A549 (cell line): Measurements from ENCODE around the gene INPP4B. TPM values are rescaled to one million over a fixed set of nuclear protein-coding genes. Genes with fewer than 3 reads are reported as not detected.

Experiments
- ATAC-seq, 2 experiments: fragments of 200-7000 bp in 1 of 2; fragments of >200 bp in 1 of 2; cut with Nextera tagmentation in 1 of 2; cut with Tn5 transposase in 1 of 2; 3 replicates each; pipeline versions ENCODE4 v1.8.0 to v1.9.1; 2018 to 2020; ENCODE audit warnings: mild to moderate bottlenecking in 1 of 2, moderate library complexity in 1 of 2
- CTCF ChIA-PET: fragments of 300-600 bp; sonication (Branson Sonifier 250); formaldehyde crosslinking; extraction: SDS; loops from one replicate; lab custom pipeline; 2021; ENCODE audit warnings: antibody characterized with exemption, inconsistent platforms; lab: Yijun Ruan, JAX
- POLR2A ChIA-PET: fragments of 350-600 bp; formaldehyde crosslinking; extraction: SDS; loops from one replicate; lab custom pipeline; 2021; ENCODE audit warnings: antibody characterized with exemption, inconsistent platforms; lab: Yijun Ruan, JAX
- DNase-seq, 2 experiments: peaks; one replicate each; pipeline versions ENCODE4 v3.0.0 to v3.0.0-alpha.2; 2011 to 2016; ENCODE audit warnings: low read depth in 1 of 2, low spot score in 1 of 2
- FAIRE-seq: peaks from 2 replicates; lab custom pipeline; 2011; peaks lifted over from hg19 to GRCh38; lab: Jason Lieb, UNC
- H3K27ac ChIP-seq, 2 experiments: fragments of >200 bp; sonication (Bioruptor Twin); formaldehyde crosslinking; 3 replicates each; pipeline ENCODE4 v1.5.1; 2016 to 2017
- H3K4me1 ChIP-seq: fragments of >200 bp; sonication (Bioruptor Twin); formaldehyde crosslinking; 3 replicates; pipeline ENCODE4 v1.6.1; 2016
- H3K4me2 ChIP-seq: fragments of >200 bp; sonication (Bioruptor Twin); formaldehyde crosslinking; 3 replicates; pipeline ENCODE4 v1.6.1; 2016
- H3K4me3 ChIP-seq: fragments of >200 bp; sonication (Bioruptor Twin); formaldehyde crosslinking; 3 replicates; pipeline ENCODE4 v1.5.1; 2016
- H3K9me3 ChIP-seq: fragments of >200 bp; sonication (Bioruptor Twin); formaldehyde crosslinking; 3 replicates; pipeline ENCODE4 v1.6.1; 2016
- BHLHE40 ChIP-seq: IDR thresholded peaks from 2 replicates; pipeline ENCODE4 v1.6.1; 2012; ENCODE audit warnings: low read depth, low read length, inconsistent platforms
- CBX8 ChIP-seq: fragments of 200-600 bp; sonication (generic); IDR thresholded peaks from 2 replicates; pipeline ENCODE4 v1.6.1; 2016
- CEBPB ChIP-seq, 2 experiments: fragments of >200 bp in 1 of 2; sonication (Bioruptor Twin) in 1 of 2; formaldehyde crosslinking in 1 of 2; IDR thresholded peaks; 2 replicates each; pipeline ENCODE4 v1.6.1; 2012 to 2016
- ELK1 ChIP-seq: fragments of 150-350 bp; IDR thresholded peaks from 2 replicates; pipeline ENCODE4 v1.6.1; 2014; ENCODE audit warnings: low read depth, mild to moderate bottlenecking, low read length
- EP300 ChIP-seq, 2 experiments: fragments of >200 bp; sonication (Bioruptor Twin); formaldehyde crosslinking; IDR thresholded peaks; 2 replicates in 1 of 2; 3 replicates in 1 of 2; pipeline ENCODE4 v1.6.1; 2016 to 2017
- FOSB ChIP-seq: fragments of 250-450 bp; sonication (Bioruptor Pico); IDR thresholded peaks from 2 replicates; pipeline ENCODE4 v1.5.0; 2020; ENCODE audit warnings: mild to moderate bottlenecking, moderate library complexity
- FOSL2 ChIP-seq, 2 experiments: fragments of 450-650 bp in 1 of 2; fragments of >200 bp in 1 of 2; sonication (Bioruptor Twin) in 1 of 2; formaldehyde crosslinking; IDR thresholded peaks; 2 replicates each; pipeline versions ENCODE4 v1.5.0 to v1.6.1; 2016 to 2020; ENCODE audit warnings: mild to moderate bottlenecking in 1 of 2, moderate library complexity in 1 of 2
- FOXS1 ChIP-seq: fragments of 250-450 bp; sonication (Bioruptor Pico); IDR thresholded peaks from 2 replicates; pipeline ENCODE4 v1.5.0; 2020; ENCODE audit warnings: mild to moderate bottlenecking, moderate library complexity
- HDAC2 ChIP-seq: fragments of 200-600 bp; sonication (generic); IDR thresholded peaks from 2 replicates; pipeline ENCODE4 v1.6.1; 2016
- HEYL ChIP-seq: fragments of 250-450 bp; sonication (Bioruptor Pico); IDR thresholded peaks from 2 replicates; pipeline ENCODE4 v1.8.0; 2021; ENCODE audit warnings: mild to moderate bottlenecking, moderate library complexity
- HOXA7 ChIP-seq: fragments of 250-450 bp; sonication (Bioruptor Pico); IDR thresholded peaks from 2 replicates; pipeline ENCODE4 v1.5.0; 2020; ENCODE audit warnings: mild to moderate bottlenecking, moderate library complexity
- HOXB5 ChIP-seq: fragments of 250-450 bp; sonication (Bioruptor Pico); IDR thresholded peaks from 2 replicates; pipeline ENCODE4 v1.5.0; 2020; ENCODE audit warnings: mild to moderate bottlenecking, moderate library complexity
- JUNB ChIP-seq: fragments of >200 bp; sonication (Bioruptor Twin); formaldehyde crosslinking; IDR thresholded peaks from 2 replicates; pipeline ENCODE4 v1.6.1; 2016
- KDM1A ChIP-seq: fragments of 200-600 bp; sonication (generic); IDR thresholded peaks from 2 replicates; pipeline ENCODE4 v1.6.1; 2016; ENCODE audit warnings: low read depth, mild to moderate bottlenecking
- NPAS2 ChIP-seq: fragments of 250-450 bp; sonication (Bioruptor Pico); IDR thresholded peaks from 2 replicates; pipeline ENCODE4 v1.8.0; 2022; ENCODE audit warnings: mild to moderate bottlenecking, moderate library complexity, borderline replicate concordance
- NR3C1 ChIP-seq: fragments of >200 bp; sonication (Bioruptor Twin); formaldehyde crosslinking; IDR thresholded peaks from 3 replicates; pipeline ENCODE4 v1.6.1; 2017
- PHF8 ChIP-seq: fragments of 200-600 bp; sonication (generic); IDR thresholded peaks from 2 replicates; pipeline ENCODE4 v1.6.1; 2016; ENCODE audit warnings: low read depth, mild to moderate bottlenecking, antibody characterized with exemption, moderate library complexity, borderline replicate concordance
- POLR2A ChIP-seq: IDR thresholded peaks from 2 replicates; pipeline ENCODE4 v1.6.1; 2012; ENCODE audit warnings: mild to moderate bottlenecking, low read length
- POLR2AphosphoS2 ChIP-seq: conservative IDR thresholded peaks from 2 replicates; pipeline ENCODE4 v1.6.1; 2012; ENCODE audit warnings: low read length, improper control_type of control experiment, inconsistent platforms
- RAD21 ChIP-seq, 2 experiments: fragments of >200 bp in 1 of 2; sonication (Bioruptor Twin) in 1 of 2; formaldehyde crosslinking in 1 of 2; IDR thresholded peaks in 1 of 2; conservative IDR thresholded peaks in 1 of 2; 2 replicates in 1 of 2; 3 replicates in 1 of 2; pipeline ENCODE4 v1.6.1; 2012 to 2018; ENCODE audit warnings: inconsistent platforms in 1 of 2
- RARB ChIP-seq: fragments of 250-450 bp; sonication (Bioruptor Pico); IDR thresholded peaks from 2 replicates; pipeline ENCODE4 v1.8.0; 2021; ENCODE audit warnings: mild to moderate bottlenecking, moderate library complexity
- SMC3 ChIP-seq: fragments of >200 bp; sonication (Bioruptor Twin); formaldehyde crosslinking; IDR thresholded peaks from 3 replicates; pipeline ENCODE4 v1.6.1; 2018; ENCODE audit warnings: inconsistent platforms
- TFCP2L1 ChIP-seq: fragments of 250-450 bp; sonication (Bioruptor Pico); IDR thresholded peaks from 2 replicates; pipeline ENCODE4 v1.5.0; 2021; ENCODE audit warnings: mild to moderate bottlenecking
- TP53 ChIP-seq: fragments of 250-450 bp; sonication (Bioruptor Pico); IDR thresholded peaks from 2 replicates; pipeline ENCODE4 v1.5.0; 2021; ENCODE audit warnings: mild to moderate bottlenecking, moderate library complexity
- ZSCAN20 ChIP-seq: fragments of 250-450 bp; sonication (Bioruptor Pico); IDR thresholded peaks from 2 replicates; pipeline ENCODE4 v1.8.0; 2022; ENCODE audit warnings: mild to moderate bottlenecking, moderate library complexity
- WGBS: methylation state at CpG from one replicate; pipeline ENCODE4 v1.1.6; 2017; ENCODE audit errors: missing lambda C conversion rate; 5-methylcytosine and 5-hydroxymethylcytosine counted together
- polyA plus RNA-seq, 4 experiments: library from polyadenylated mRNA; depleted of rRNA in 3 of 4; stranded (reverse); fragments of >200 nt; fragmentation: RNase III in 1 of 4; extraction: RNeasy Plus Mini Kit Qiagen cat#74134 plus additional on column Dnase treatment in 1 of 4; gene quantifications; 2 replicates in 3 of 4; 3 replicates in 1 of 4; pipeline ENCODE4 v1.2.3, GENCODE V29; 2011 to 2017
- TF ChIP-seq, protein P1 (sequence below): fragments of >200 bp; sonication (Bioruptor Twin); formaldehyde crosslinking; IDR thresholded peaks from 2 replicates; pipeline ENCODE4 v1.6.1; 2016
- TF ChIP-seq, protein P2 (sequence below): fragments of >200 bp; sonication (Bioruptor Twin); formaldehyde crosslinking; IDR thresholded peaks from 3 replicates; pipeline ENCODE4 v1.5.1; 2016
- TF ChIP-seq, protein P3 (sequence below): IDR thresholded peaks from 2 replicates; pipeline ENCODE4 v1.6.1; 2012

Gene INPP4B
- polyA plus RNA-seq, 2 of the 4 experiments (the other 2 are of a cell fraction), result 7.2 to 14.9 TPM

DNA sequence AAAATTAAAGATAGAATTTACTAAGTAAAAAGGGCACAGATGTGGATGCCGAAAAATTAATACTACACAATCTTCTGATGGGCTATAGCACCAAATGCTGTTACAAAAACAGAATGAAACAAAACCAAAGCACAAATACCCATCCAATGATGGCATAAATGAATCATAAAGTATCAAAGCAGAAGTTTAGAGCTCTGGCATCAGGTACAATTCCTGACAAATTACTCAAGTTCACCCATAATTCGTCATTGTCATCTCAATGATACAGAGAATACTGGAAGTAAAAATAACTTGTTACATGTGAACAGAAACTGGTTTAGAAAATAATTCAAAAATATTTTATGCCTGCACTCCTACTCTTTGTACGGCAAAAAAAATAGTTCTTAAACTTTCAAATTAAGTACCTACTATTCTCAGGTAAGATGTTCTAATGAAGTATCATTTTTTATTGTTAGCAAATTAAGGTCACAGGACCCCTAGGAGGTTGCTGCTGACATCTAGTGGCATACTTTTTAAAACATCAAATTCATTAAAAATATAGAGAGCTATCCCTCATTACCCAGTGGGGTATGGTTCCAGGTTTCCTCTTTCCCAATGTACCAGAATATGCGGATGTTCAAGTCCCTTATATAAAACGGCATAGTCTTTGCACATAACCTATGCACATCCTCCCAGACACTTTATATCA lies 126.1 kb downstream of the INPP4B start:
- peak overlapping the region; percentile 32 for H3K4me2 ChIP-seq
- H3K27ac ChIP-seq, result peak overlapping the region; percentile 16 to 27; a peak in 2 of 6 replicates
- CTCF ChIA-PET, result interaction anchor here (0.7 to 1.9 kb wide), 2 partner anchors 10 to 100 kb away, joined by 3 to 6 read pairs; no protein-coding TSS in a partner anchor
- TF ChIP-seq, protein P1, sequence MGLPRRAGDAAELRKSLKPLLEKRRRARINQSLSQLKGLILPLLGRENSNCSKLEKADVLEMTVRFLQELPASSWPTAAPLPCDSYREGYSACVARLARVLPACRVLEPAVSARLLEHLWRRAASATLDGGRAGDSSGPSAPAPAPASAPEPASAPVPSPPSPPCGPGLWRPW, result no peak
- TF ChIP-seq, protein P2, sequence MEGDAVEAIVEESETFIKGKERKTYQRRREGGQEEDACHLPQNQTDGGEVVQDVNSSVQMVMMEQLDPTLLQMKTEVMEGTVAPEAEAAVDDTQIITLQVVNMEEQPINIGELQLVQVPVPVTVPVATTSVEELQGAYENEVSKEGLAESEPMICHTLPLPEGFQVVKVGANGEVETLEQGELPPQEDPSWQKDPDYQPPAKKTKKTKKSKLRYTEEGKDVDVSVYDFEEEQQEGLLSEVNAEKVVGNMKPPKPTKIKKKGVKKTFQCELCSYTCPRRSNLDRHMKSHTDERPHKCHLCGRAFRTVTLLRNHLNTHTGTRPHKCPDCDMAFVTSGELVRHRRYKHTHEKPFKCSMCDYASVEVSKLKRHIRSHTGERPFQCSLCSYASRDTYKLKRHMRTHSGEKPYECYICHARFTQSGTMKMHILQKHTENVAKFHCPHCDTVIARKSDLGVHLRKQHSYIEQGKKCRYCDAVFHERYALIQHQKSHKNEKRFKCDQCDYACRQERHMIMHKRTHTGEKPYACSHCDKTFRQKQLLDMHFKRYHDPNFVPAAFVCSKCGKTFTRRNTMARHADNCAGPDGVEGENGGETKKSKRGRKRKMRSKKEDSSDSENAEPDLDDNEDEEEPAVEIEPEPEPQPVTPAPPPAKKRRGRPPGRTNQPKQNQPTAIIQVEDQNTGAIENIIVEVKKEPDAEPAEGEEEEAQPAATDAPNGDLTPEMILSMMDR, result peak; percentile 67
- TF ChIP-seq SMC3, result peak; percentile 78
- no peak for TF ChIP-seq POLR2A
- no peak for TF ChIP-seq FOXS1 (CRISPR knock-in tag)
- TF ChIP-seq HOXA7 (CRISPR knock-in tag), result no peak
- no peak for TF ChIP-seq HDAC2
- no peak for TF ChIP-seq FOSL2 (IDR thresholded peaks at IDR 0.05)
- 0 out of 2 replicates have a peak, but pooled peaks have one; percentile 10 for TF ChIP-seq FOSL2 (CRISPR knock-in tag; IDR thresholded peaks at IDR 0.05)
- peak; percentile 33; the same call in 1 of the 2 replicates for TF ChIP-seq HOXB5 (CRISPR knock-in tag)
- no peak for TF ChIP-seq POLR2AphosphoS2
- TF ChIP-seq KDM1A, result no peak
- no peak for TF ChIP-seq BHLHE40
- peak; percentile 72 to 79 for TF ChIP-seq RAD21 (conservative IDR thresholded peaks at IDR 0.05 in 1 of 2, IDR thresholded peaks at IDR 0.05 in 1 of 2)
- peak; percentile 24; the same call in 1 of the 2 replicates for TF ChIP-seq JUNB
- H3K9me3 ChIP-seq, result no peaks in the 10 kb centered on the region
- POLR2A ChIA-PET, result no interaction called here
- FAIRE-seq (no peak), DNase-seq (peak; percentile 6 to 29), ATAC-seq (peak in 1 of 2 experiments; percentile 47; a peak in 2 of 6 replicates)
- no peak overlapping the region for H3K4me3 ChIP-seq
- 27% methylated on average over 5 of the region's 5 CpGs for WGBS
- H3K4me1 ChIP-seq, result peaks cover 4% of the 10 kb centered on the region; the same call in 2 of the 3 replicates

DNA sequence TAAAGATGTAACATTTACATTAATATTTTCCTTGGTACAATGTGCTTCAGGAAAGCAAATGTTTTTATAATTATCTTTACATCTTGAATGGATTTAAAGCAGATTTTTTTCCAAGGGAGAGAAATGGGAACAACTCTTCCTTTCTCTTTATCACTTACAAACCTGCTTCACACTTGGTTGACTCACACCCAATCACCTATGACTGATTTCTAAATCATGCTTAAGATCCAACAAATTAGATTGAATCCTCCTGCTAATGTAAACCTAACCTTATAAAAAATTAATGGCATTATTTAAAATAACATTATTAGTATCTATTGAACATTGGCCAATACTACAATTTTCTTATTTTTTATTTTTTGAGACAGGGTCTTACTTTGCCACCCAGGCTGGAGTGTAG lies 127.1 kb downstream of the INPP4B start:
- no peak overlapping the region for H3K4me3 ChIP-seq
- peaks cover 4% of the 10 kb centered on the region; the same call in 2 of the 3 replicates for H3K4me1 ChIP-seq
- TF ChIP-seq, protein P3, sequence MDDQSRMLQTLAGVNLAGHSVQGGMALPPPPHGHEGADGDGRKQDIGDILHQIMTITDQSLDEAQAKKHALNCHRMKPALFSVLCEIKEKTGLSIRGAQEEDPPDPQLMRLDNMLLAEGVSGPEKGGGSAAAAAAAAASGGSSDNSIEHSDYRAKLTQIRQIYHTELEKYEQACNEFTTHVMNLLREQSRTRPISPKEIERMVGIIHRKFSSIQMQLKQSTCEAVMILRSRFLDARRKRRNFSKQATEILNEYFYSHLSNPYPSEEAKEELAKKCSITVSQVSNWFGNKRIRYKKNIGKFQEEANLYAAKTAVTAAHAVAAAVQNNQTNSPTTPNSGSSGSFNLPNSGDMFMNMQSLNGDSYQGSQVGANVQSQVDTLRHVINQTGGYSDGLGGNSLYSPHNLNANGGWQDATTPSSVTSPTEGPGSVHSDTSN, result no peak
- TF ChIP-seq RARB (no peak), CEBPB (IDR thresholded peaks at IDR 0.05) (no peak), TP53 (CRISPR knock-in tag) (no peak), TFCP2L1 (CRISPR knock-in tag) (no peak), POLR2A (no peak), PHF8 (no peak)
- no peak overlapping the region for H3K4me2 ChIP-seq
- FAIRE-seq, result no peak
- ChIA-PET CTCF (interaction anchor here (1.9 kb wide), 1 partner anchor 11 kb away, joined by 6 read pairs; no protein-coding TSS in a partner anchor), POLR2A (no interaction called here)
- DNase-seq, result no peak
- ATAC-seq, result no peak
- H3K27ac ChIP-seq, result peak overlapping the region in 1 of 2 experiments; percentile 69; a peak in 3 of 6 replicates
- no peaks in the 10 kb centered on the region for H3K9me3 ChIP-seq

DNA sequence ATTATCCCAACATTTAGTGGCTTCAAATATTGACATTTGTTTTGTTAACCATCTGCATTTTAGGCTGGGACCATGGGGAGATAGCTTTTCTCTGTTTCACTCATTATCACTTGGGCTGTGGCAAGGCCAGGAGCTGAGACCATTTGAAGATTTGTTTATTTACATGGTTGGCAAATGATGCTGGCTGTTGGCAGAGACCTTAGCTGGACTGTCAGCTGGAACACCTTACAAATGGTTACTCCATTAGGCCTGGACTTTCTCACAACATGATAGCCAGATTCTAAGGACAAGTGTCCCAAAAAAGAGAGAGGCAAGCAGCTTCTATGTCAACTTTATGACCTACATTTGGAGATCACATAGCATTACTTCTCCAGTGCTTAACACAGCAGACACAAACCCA lies 130.4 kb downstream of the INPP4B start:
- Histone ChIP-seq H3K4me1 (no peaks in the 10 kb centered on the region; the same call in 2 of the 3 replicates), H3K4me3 (no peak overlapping the region), H3K27ac (no peak overlapping the region), H3K4me2 (no peak overlapping the region), H3K9me3 (no peaks in the 10 kb centered on the region)
- FAIRE-seq, result no peak
- ChIA-PET CTCF (no interaction called here), POLR2A (no interaction called here)
- no peak for ATAC-seq
- no peak for DNase-seq
- TF ChIP-seq RARB (no peak), NR3C1 (no peak), TP53 (CRISPR knock-in tag) (no peak), ZSCAN20 (CRISPR knock-in tag) (no peak), TFCP2L1 (CRISPR knock-in tag) (no peak), FOSB (CRISPR knock-in tag) (no peak), FOXS1 (CRISPR knock-in tag) (no peak), FOSL2 (IDR thresholded peaks at IDR 0.05) (no peak), FOSL2 (CRISPR knock-in tag; IDR thresholded peaks at IDR 0.05) (no peak), EP300 (IDR thresholded peaks at IDR 0.05) (no peak), CBX8 (no peak), SMC3 (no peak), HEYL (no peak), CEBPB (IDR thresholded peaks at IDR 0.05) (no peak), KDM1A (no peak), ELK1 (no peak), NPAS2 (CRISPR knock-in tag) (no peak)
- TF ChIP-seq, protein P3, result no peak
- TF ChIP-seq, protein P1, result no peak
